ENCODE data around the gene FGF14.
"Not testable (repeated sequence)": the region's sequence is repeated elsewhere in the genome, so short reads cannot be mapped to it uniquely, and the experiment has no call there.

The FGF14 gene

GRCh38 chr13:102122147-102122546, 279.7 kb downstream of the FGF14 start:
- Histone ChIP-seq H3K4me3 (ENCODE audit: low read length) (no peak overlapping the region), H3K27me3 (ENCODE audit: control insufficient read depth, insufficient read depth, low read length) (no peaks in the 10 kb centered on the region), H3K36me3 (ENCODE audit: insufficient read depth, low read length) (no peaks in the 10 kb centered on the region), H3K4me2 (ENCODE audit: low read length) (no peak overlapping the region), H3K9me3 (replicated peaks; ENCODE audit: low read length) (no peaks in the 10 kb centered on the region), H3K9ac (ENCODE audit: low read depth, low read length) (no peak overlapping the region), H3K4me1 (ENCODE audit: control insufficient read depth, insufficient read depth, low read length) (no peaks in the 10 kb centered on the region)

GRCh38 chr13:102117175-102117831, 284.5 kb downstream of the FGF14 start:
- H3K4me1 ChIP-seq (ENCODE audit: control insufficient read depth, insufficient read depth, low read length): no peaks in the 10 kb centered on the region
- H3K4me2 ChIP-seq (ENCODE audit: low read length): no peak overlapping the region
- H3K27me3 ChIP-seq (ENCODE audit: control insufficient read depth, insufficient read depth, low read length): no peaks in the 10 kb centered on the region
- H3K9ac ChIP-seq (ENCODE audit: low read depth, low read length): no peak overlapping the region
- no peaks in the 10 kb centered on the region for H3K36me3 ChIP-seq (ENCODE audit: insufficient read depth, low read length)
- no peak overlapping the region for H3K4me3 ChIP-seq (ENCODE audit: low read length)
- no peaks in the 10 kb centered on the region for H3K9me3 ChIP-seq (replicated peaks; ENCODE audit: low read length)

- H3K4me2 ChIP-seq (ENCODE audit: low read length): no peak overlapping the region
- H3K36me3 ChIP-seq (ENCODE audit: insufficient read depth, low read length): no peaks in the 10 kb centered on the region
- peaks cover 24% of the 10 kb centered on the region for H3K27me3 ChIP-seq (ENCODE audit: control insufficient read depth, insufficient read depth, low read length)
- no peaks in the 10 kb centered on the region for H3K4me1 ChIP-seq (ENCODE audit: control insufficient read depth, insufficient read depth, low read length)
- H3K4me3 ChIP-seq (ENCODE audit: low read length): no peak overlapping the region
- no peak overlapping the region for H3K9ac ChIP-seq (ENCODE audit: low read depth, low read length)
- H3K9me3 ChIP-seq (replicated peaks; ENCODE audit: low read length): no peaks in the 10 kb centered on the region
Observed at GRCh38 chr13:102103469-102103868, 298.4 kb downstream of the FGF14 start.

GRCh38 chr13:102100234-102100633, 301.6 kb downstream of the FGF14 start:
- Histone ChIP-seq H3K36me3 (ENCODE audit: insufficient read depth, low read length) (no peaks in the 10 kb centered on the region), H3K4me2 (ENCODE audit: low read length) (no peak overlapping the region), H3K4me1 (ENCODE audit: control insufficient read depth, insufficient read depth, low read length) (no peaks in the 10 kb centered on the region), H3K27me3 (ENCODE audit: control insufficient read depth, insufficient read depth, low read length) (peaks cover 25% of the 10 kb centered on the region), H3K4me3 (ENCODE audit: low read length) (no peak overlapping the region), H3K9me3 (replicated peaks; ENCODE audit: low read length) (no peaks in the 10 kb centered on the region), H3K9ac (ENCODE audit: low read depth, low read length) (no peak overlapping the region)

DNA sequence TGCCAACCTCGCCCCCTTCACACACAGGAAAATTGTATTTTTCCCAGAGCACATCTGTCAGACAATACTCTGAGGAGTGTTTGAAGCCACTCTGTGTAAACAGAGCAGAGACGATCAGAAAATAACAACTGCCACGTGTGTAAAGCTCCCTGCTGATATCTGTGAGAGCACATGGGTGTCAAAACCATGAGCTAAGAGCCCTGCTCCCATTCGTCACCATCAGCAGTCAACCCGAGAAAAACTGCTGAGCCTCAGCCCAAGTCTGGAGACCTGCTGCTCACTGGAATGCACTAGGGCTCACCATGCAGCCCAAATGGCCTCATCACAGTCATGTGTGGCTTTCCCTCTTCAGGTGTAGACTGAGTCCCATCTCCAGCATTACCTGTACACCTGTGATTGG, 304.1 kb downstream of the FGF14 start:
- Histone ChIP-seq H3K9me3 (replicated peaks; ENCODE audit: low read length) (no peaks in the 10 kb centered on the region), H3K36me3 (ENCODE audit: insufficient read depth, low read length) (no peaks in the 10 kb centered on the region), H3K9ac (ENCODE audit: low read depth, low read length) (no peak overlapping the region), H3K4me1 (ENCODE audit: control insufficient read depth, insufficient read depth, low read length) (no peaks in the 10 kb centered on the region), H3K27me3 (ENCODE audit: control insufficient read depth, insufficient read depth, low read length) (peaks cover 14% of the 10 kb centered on the region), H3K4me3 (ENCODE audit: low read length) (no peak overlapping the region), H3K4me2 (ENCODE audit: low read length) (no peak overlapping the region)

- H3K4me3 ChIP-seq (ENCODE audit: low read length); H3K9ac ChIP-seq (ENCODE audit: low read depth, low read length); H3K4me1 ChIP-seq (ENCODE audit: control insufficient read depth, insufficient read depth, low read length); H3K4me2 ChIP-seq (ENCODE audit: low read length); H3K36me3 ChIP-seq (ENCODE audit: insufficient read depth, low read length); H3K9me3 ChIP-seq (replicated peaks; ENCODE audit: low read length); H3K27me3 ChIP-seq (ENCODE audit: control insufficient read depth, insufficient read depth, low read length): not testable (repeated sequence)
Observed at GRCh38 chr13:102093288-102093687, 308.6 kb downstream of the FGF14 start.

DNA sequence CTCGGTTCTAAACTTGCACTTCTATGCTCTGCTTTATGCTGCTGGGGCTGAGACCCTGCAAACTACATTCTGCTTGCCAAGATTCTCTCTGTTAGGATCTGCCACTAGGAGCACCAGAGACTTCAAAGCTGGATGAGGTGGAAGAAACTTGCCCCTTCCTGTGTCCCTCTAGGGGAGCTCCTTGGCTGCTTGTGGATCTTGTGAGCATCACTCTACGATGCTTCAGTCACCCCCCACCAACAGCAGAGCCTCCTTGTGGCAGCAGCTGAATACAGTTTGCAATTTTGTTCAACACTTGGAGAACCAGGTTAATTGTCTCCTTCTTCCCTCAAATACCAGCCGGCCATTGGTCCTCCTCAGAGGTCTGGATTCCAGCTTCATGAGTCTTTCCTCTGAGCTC, 310.6 kb downstream of the FGF14 start:
- Histone ChIP-seq H3K9ac (ENCODE audit: low read depth, low read length) (no peak overlapping the region), H3K4me3 (ENCODE audit: low read length) (no peak overlapping the region), H3K9me3 (replicated peaks; ENCODE audit: low read length) (no peaks in the 10 kb centered on the region), H3K27me3 (ENCODE audit: control insufficient read depth, insufficient read depth, low read length) (no peaks in the 10 kb centered on the region), H3K4me1 (ENCODE audit: control insufficient read depth, insufficient read depth, low read length) (no peaks in the 10 kb centered on the region), H3K36me3 (ENCODE audit: insufficient read depth, low read length) (no peaks in the 10 kb centered on the region), H3K4me2 (ENCODE audit: low read length) (no peak overlapping the region)

DNA sequence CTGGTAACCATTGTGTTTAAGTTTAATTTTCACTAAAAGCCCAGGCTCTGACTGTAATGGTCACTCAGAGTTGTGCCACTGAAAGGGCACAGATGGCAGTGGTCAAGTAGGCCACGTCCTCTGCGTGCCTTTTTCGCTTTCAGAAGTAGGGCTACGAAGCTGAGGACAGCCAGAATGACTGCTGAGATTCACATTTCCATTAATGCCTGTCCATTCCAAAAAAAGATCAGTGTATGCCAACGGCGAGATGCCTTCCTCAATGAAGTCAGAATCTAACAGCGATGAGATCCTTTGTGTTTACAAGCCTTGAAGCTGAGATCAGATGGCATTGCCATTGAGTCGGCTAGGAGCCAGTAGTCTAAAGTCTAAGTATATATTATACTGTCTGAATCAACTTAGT, 311.3 kb downstream of the FGF14 start:
- Histone ChIP-seq H3K27me3 (ENCODE audit: control insufficient read depth, insufficient read depth, low read length) (no peaks in the 10 kb centered on the region), H3K36me3 (ENCODE audit: insufficient read depth, low read length) (no peaks in the 10 kb centered on the region), H3K4me2 (ENCODE audit: low read length) (no peak overlapping the region), H3K4me3 (ENCODE audit: low read length) (no peak overlapping the region), H3K9ac (ENCODE audit: low read depth, low read length) (no peak overlapping the region), H3K9me3 (replicated peaks; ENCODE audit: low read length) (no peaks in the 10 kb centered on the region), H3K4me1 (ENCODE audit: control insufficient read depth, insufficient read depth, low read length) (no peaks in the 10 kb centered on the region)

DNA sequence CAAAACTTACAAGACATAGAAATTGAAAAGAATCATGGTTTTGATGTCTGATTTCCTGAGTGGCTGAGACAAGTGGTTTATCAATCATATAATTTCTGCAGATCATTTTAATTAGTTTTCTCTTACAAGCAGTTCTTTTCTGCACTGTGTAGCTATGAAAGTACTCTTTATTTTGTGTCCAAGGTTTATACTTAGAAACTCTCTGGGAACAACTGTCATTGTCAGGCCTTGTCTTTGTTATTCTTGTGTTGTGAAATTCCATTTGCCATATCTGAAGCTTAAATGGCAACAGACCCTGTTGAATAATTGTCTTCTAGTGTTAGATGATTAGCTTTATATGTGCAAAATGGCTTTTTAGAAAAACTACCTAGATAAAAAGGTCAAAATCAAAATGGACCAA, 312.1 kb downstream of the FGF14 start:
- Histone ChIP-seq H3K4me2 (ENCODE audit: low read length) (no peak overlapping the region), H3K4me1 (ENCODE audit: control insufficient read depth, insufficient read depth, low read length) (no peaks in the 10 kb centered on the region), H3K27me3 (ENCODE audit: control insufficient read depth, insufficient read depth, low read length) (no peaks in the 10 kb centered on the region), H3K4me3 (ENCODE audit: low read length) (no peak overlapping the region), H3K9me3 (replicated peaks; ENCODE audit: low read length) (no peaks in the 10 kb centered on the region), H3K36me3 (ENCODE audit: insufficient read depth, low read length) (no peaks in the 10 kb centered on the region), H3K9ac (ENCODE audit: low read depth, low read length) (no peak overlapping the region)

- no peak overlapping the region for H3K9ac ChIP-seq (ENCODE audit: low read depth, low read length)
- H3K4me1 ChIP-seq (ENCODE audit: control insufficient read depth, insufficient read depth, low read length): no peaks in the 10 kb centered on the region
- H3K27me3 ChIP-seq (ENCODE audit: control insufficient read depth, insufficient read depth, low read length): no peaks in the 10 kb centered on the region
- H3K4me2 ChIP-seq (ENCODE audit: low read length): no peak overlapping the region
- no peaks in the 10 kb centered on the region for H3K36me3 ChIP-seq (ENCODE audit: insufficient read depth, low read length)
- H3K9me3 ChIP-seq (replicated peaks; ENCODE audit: low read length): no peaks in the 10 kb centered on the region
- H3K4me3 ChIP-seq (ENCODE audit: low read length): no peak overlapping the region
Observed at GRCh38 chr13:102089177-102089576, 312.7 kb downstream of the FGF14 start.

- no peaks in the 10 kb centered on the region for H3K4me1 ChIP-seq (ENCODE audit: control insufficient read depth, insufficient read depth, low read length)
- no peak overlapping the region for H3K9ac ChIP-seq (ENCODE audit: low read depth, low read length)
- H3K9me3 ChIP-seq (replicated peaks; ENCODE audit: low read length): no peaks in the 10 kb centered on the region
- H3K4me3 ChIP-seq (ENCODE audit: low read length): no peak overlapping the region
- no peaks in the 10 kb centered on the region for H3K36me3 ChIP-seq (ENCODE audit: insufficient read depth, low read length)
- H3K4me2 ChIP-seq (ENCODE audit: low read length): no peak overlapping the region
- no peaks in the 10 kb centered on the region for H3K27me3 ChIP-seq (ENCODE audit: control insufficient read depth, insufficient read depth, low read length)
Observed at GRCh38 chr13:102073251-102073650, 328.6 kb downstream of the FGF14 start.

DNA sequence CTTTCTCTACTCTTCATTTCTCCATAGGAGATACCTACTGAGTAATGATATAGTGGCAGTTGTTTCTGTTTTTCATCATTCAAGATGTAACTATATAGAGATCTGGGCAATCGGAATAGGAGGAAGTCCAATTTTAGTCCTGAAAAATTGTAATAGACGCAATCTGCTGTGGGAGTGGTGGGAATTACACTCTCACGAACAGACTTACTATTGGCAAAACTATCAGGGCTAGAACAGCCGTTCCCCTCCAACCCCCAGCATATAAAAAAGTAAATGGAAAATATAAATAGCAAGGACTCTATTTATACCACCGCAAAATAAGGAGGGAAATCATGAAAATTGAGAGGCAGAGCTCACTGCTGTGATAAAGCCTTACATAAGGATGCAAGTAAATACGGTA, 330.1 kb downstream of the FGF14 start:
- no peak overlapping the region for H3K9ac ChIP-seq (ENCODE audit: low read depth, low read length)
- H3K27me3 ChIP-seq (ENCODE audit: control insufficient read depth, insufficient read depth, low read length): no peaks in the 10 kb centered on the region
- H3K4me2 ChIP-seq (ENCODE audit: low read length): no peak overlapping the region
- no peaks in the 10 kb centered on the region for H3K36me3 ChIP-seq (ENCODE audit: insufficient read depth, low read length)
- no peaks in the 10 kb centered on the region for H3K4me1 ChIP-seq (ENCODE audit: control insufficient read depth, insufficient read depth, low read length)
- H3K9me3 ChIP-seq (replicated peaks; ENCODE audit: low read length): no peaks in the 10 kb centered on the region
- no peak overlapping the region for H3K4me3 ChIP-seq (ENCODE audit: low read length)
